GM19467 (cell line): ENCODE measurements around the gene GATB.

ENCODE experiments used
- ATAC-seq: cut with Tn5 transposase; IDR thresholded peaks from one replicate; pipeline ENCODE4 v1.9.1; 2021; ENCODE audit warnings: mild to moderate bottlenecking, moderate library complexity; ENCODE audit not compliant: unreplicated experiment

Gene GATB, protein sequence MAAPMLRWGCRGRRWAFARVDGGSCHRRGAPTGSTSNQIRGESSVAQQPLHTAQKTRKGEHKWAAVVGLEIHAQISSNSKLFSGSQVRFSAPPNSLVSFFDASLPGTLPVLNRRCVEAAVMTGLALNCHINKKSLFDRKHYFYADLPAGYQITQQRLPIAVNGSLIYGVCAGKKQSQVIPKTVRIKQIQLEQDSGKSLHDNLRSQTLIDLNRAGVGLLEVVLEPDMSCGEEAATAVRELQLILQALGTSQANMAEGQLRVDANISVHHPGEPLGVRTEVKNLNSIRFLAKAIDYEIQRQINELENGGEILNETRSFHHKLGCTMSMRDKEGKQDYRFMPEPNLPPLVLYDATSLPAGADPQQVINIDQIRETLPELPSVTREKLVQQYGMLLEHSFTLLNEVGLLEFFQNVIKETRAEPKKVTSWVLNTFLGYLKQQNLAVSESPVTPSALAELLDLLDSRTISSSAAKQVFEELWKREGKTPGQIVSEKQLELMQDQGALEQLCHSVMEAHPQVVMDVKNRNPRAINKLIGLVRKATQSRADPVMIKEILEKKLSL

GRCh38 chr4:151760712-151761661 lies at the start of gene GATB:
GATB (minus strand) TSS chr4:151761007; CDS start chr4:151760982, 25 bp downstream.
- peak; percentile 100 for ATAC-seq

DNA sequence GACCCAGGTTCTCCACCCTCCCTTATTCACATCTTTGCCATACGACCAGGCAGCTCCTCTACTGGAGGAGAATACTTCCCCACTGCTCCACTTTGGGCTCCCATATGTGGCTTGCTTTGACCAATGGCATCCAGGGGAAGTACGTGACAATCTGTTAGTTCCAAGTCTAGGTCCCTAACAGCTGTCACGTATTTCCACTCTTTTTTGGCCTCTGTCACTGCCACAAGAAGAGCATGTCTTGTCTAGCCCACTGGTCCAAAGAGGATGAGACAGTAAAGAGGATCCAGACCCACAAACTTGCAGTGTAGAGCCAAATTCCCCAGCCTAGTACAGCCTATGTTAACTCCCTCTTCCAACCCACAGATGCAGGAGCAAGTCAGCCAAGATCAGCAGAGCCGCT lies 49.7 kb upstream of the GATB start:
- ATAC-seq = no peak

GRCh38 chr4:151809716-151810115 lies 48.9 kb upstream of the GATB start:
- no peak for ATAC-seq

DNA sequence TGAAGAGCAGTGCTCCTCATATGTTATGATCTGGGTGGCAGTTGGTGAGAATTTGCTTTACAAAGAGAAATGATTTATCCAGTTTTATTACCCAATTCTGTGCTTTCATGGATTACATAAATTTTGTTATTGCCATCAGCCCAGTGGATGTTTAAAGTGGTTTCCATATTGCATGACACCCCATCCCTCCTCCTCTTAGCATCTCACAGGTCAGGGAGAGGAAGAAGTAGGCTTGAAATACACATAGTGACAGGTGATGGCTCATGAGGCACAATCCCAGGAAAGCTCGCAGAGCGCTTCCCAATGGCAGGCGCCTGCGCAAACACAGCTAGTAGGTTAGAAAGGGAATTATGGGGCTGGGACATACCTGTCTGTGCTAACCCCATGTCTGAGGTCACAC lies 47.7 kb upstream of the GATB start:
- ATAC-seq = no peak

DNA sequence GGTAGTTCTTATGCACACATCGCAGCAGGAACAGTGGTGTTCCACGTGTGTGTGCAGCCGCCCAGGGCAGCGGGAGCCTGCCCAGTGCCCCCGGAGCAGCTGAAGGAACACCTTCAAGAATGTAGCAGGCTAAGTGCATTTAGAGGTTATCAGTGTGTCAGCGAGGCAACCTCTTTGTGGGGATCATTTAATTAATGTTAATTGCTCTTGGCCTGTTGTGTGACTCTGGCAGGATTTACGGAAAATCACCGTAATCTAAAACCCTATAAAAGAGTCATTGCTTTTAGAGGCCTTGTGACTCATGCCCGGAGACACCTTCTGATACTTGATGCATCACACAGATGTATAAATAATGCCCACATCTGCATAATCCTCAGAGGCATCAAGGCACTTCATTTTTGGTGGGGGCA lies 47.3 kb upstream of the GATB start:
- no peak for ATAC-seq

DNA sequence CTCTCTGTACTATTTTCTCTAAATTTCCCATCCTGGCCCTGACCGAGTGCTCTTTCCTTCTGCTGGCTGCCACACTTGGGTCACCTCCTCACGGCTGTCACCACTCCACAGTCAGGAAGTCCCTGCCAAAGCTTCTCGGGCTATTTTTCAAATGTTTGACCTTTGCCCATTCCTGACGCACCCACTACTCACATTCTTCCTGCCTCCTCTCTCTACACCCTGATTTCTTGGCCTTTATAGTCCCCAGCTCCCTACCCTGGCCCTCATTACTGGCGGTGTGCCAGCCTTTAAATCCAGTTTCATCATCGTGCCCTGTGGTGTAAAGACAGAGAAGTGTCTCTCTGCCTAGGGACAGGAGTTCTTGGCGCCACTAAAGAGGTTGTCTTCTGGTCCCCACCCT lies 46.4 kb upstream of the GATB start:
- no peak for ATAC-seq

DNA sequence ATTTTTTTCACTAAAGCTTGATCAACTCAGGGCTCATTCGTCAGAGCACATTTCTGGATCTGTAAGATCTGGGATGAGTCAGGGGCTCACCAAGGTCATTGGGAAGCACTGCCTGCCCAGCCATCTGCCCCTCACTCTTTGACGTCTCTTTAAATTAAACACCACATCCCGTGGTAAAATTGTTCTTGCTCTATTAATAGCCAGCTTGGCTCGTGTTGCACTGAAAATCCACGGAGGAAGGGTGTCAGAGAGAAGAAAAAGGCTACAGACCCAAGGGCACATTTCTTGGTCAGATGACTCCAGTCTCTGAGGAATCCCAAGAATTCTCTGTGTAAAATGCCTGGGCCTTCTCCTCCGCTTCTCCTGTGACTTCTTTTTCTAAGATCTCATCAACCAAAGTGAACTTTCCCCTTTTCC lies 45.7 kb upstream of the GATB start:
- ATAC-seq = no peak

- ATAC-seq = no peak
Observed at GRCh38 chr4:151804821-151805220, 44.0 kb upstream of the GATB start.

DNA sequence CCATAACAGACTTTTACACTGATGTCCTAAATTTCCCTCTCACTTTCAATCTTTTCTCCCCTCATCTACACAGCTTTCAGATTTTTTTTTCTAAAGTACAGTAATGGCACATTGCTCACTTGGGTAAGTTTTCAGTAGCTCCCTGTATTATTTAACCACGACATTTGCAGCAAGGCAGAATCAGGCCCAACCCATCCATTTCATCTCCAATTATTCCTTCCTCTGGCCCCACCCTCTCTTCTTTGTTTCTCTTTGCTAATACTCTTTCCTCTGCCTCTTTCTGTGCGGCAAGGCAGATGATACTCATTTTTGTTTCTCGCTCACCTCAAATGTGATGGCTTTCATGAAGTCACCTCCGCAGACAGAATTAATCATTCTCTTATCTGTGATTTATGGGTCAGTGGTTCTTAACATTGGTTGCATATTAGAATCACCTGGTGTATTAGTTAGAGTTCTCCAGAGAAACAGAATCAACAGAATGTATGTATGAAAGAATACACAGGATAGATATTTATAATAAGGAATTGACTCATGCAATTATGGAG lies 43.4 kb upstream of the GATB start:
- no peak for ATAC-seq

DNA sequence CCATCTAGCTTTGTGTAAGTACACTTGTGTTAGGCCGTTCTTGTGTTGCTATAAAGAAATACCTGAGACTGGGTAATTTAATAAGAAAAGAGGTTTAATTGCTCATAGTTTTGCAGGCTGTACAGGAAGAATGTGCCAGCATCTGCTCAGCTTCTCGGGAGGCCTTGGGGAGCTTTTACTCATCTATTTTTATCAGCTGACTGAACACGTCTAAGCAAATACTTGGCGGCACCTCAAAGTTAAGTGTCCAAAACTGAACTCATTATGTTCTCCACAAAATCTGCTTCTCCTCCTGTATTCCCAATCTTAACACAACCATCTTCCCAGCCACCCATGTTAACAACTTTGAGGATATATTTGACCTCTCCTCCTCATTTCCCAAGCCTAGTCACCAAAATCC lies 42.4 kb upstream of the GATB start:
- no peak for ATAC-seq

DNA sequence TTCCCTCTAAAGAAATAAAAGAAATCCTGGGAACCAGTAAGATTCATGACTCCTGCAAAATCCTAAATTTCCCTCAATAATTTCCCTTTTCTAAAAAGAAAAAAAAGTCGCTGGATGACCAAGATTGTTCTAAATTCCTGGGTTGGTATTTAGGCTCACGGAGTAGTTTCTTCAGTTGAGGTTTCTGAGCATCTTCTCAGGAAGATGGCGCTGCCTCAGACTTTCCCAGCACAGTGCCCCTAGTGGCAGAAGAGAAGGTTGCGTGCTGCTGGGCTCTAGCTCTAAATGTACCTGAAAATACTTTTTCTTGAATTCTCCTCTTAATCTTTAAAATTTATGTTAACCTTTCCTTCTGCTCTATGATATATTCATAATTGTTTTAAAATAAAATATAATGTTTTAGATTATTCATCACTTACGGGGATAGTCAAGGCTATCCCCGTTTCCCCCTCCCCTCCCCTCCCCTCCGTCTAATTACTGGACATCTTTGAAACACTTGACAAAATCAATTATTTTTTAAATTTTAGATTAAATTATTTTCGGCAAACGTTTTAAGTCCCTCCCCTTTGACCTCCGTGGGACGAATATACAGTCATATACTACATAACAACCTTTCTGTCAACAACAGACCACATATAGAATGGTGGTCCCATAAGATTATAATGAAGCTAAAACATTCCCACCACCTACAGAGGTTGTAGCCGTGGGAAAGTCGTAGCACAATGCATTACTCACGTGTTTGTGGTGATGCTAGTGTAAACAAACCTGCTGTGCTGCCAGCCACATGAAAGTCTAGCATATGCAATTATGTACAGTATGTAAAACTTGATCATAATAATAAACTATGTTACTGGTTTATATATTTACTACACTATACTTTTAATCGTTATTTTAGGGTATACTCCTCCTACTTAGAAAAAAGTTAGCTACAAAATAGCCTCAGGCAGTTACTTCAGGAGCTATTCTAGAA lies 41.0 kb upstream of the GATB start:
- ATAC-seq = no peak

DNA sequence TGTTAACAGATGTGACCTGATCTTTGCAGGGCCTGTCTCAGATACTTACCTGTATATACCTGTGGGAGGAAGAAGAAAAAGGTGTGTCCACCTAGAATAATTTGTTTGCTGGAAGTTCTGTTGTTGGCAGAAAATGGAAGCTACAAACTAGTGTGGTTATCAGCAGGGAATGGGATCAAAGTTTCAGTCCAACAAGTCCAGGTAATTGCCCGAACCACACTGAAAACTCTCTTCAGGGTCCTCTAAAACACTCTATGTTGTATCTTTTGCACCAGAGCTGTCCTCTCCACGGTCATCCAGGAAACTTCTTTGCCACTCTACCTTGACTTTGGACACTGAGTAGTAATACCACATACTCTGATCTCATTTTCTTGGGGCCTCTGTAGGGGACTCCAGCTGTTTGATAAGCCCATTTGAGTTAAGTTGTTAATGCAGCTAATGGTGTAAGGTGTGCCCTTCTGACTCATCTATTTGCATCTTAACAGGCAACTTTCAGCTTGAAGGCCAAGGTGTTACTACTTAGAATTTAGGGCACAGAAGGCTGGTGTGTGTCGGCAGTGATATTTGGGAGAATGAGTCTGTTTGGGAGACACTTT lies 38.7 kb upstream of the GATB start:
- no peak for ATAC-seq

- ATAC-seq = no peak
Observed at GRCh38 chr4:151798678-151799416, 38.0 kb upstream of the GATB start.

DNA sequence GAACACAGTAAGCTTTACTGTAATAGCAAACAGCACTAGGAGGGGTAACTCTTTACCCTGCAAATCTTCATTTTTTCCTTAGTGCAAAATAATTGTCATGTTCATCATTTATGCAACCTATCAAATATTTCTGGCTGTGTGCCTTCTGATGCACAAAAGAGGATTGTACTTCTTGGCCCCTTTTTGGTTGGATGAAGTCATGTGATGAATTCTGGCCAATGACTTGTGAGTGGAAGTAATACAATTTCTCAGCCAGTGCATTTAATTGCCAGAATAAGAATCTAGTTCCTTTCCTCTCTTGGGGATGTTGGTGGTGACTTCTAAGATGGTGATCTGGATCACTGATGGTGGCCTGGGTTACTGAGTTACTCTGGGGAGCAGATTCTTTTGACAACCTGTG lies 37.0 kb upstream of the GATB start:
- no peak for ATAC-seq

DNA sequence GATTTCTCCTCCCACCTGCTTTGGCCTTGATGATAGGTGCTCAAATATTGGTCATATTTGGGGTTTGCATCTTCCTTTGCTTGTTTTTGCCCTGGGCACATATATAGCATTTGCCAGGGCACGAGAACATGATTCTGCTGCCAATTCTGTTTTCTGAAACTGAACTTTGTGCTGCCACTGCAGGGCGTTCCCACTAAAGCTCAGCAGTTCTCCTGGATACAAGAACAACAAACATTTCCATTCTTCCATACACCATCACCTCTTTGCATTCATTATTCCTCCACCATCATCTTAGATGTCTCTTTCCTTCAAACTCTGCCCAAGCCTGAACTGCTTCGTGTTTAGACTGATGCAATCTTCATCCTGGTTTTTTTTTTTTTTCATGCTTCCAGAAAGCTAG lies 36.3 kb upstream of the GATB start:
- ATAC-seq = no peak

DNA sequence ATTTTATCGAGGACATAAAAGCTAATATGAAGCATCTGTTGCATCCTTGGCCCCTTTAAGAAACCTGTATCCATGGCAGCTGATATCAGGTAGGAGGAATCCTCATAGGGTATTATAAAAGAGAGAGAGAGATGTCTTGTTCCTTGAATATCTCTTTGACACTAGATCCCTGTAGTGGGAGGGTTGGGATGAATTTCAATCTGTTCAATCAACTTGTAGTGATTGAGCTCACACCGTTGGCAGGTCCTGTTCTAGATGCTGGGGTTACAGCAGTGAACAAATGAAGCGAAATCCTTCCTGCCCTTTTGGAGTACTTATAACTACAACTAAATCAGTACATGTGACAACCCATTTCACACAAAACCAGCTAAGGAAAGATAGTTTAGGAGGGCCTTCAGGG lies 35.3 kb upstream of the GATB start:
- no peak for ATAC-seq

- ATAC-seq = no peak
Observed at GRCh38 chr4:151792995-151793394, 32.2 kb upstream of the GATB start.

GRCh38 chr4:151792530-151792929 lies 31.7 kb upstream of the GATB start:
- no peak for ATAC-seq

GRCh38 chr4:151788021-151788420 lies 27.2 kb upstream of the GATB start:
- ATAC-seq = no peak
